ENCODE data around the gene PLAAT2. TPM values are rescaled to one million over a fixed set of nuclear protein-coding genes. Genes with fewer than 3 reads are reported as not detected.

PLAAT2 gene
- total RNA-seq, result not detected

GRCh38 chr11:63563201-63564055 lies at the start of gene PLAAT2:
PLAAT2 (minus strand) TSS chr11:63563379; CDS start chr11:63563324, 55 bp downstream.
- TF ChIP-seq POLR2A (IDR thresholded peaks at IDR 0.05) (no peak), CTCF (IDR thresholded peaks at IDR 0.05) (no peak), POLR2AphosphoS5 (IDR thresholded peaks at IDR 0.05; ENCODE audit: insufficient read depth in 1 of 2, low read depth in 1 of 2) (no peak)
- H3K9me3 ChIP-seq, result no peaks in the 10 kb centered on the region
- H3K27me3 ChIP-seq, result no peaks in the 10 kb centered on the region
- no peaks in the 10 kb centered on the region for H3K36me3 ChIP-seq
- peaks cover 24% of the 10 kb centered on the region for H3K4me1 ChIP-seq
- H3K4me3 ChIP-seq, result no peak within 1 kb of the TSS
- H3K27ac ChIP-seq, result no peak within 1 kb of the TSS
- no peak for DNase-seq (ENCODE audit: extremely low spot score in 2 of 2)
- intact Hi-C loops (cut with DNase I), result no loop called here

DNA sequence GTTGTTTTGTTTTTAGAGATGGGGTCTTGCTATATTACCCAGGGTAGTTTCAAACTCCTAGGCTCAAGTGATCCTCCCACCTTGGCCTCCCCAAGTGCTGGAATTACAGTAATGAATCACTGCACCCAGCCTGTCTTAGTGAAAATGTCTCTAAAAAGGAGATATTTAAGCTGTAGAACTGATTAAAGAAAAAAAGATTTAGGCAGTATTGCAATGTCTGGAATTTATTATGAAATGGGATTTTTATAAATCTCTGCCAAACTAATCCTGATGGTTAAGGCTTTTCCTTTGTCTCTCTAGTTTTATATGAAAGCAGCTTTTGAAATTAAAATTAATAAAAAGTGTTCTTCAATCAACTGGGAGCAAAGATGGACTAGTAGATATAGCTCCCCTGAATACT lies 49.0 kb upstream of the PLAAT2 start:
- Histone ChIP-seq H3K4me1 (peaks cover 32% of the 10 kb centered on the region), H3K27me3 (no peaks in the 10 kb centered on the region), H3K36me3 (no peaks in the 10 kb centered on the region), H3K9me3 (no peaks in the 10 kb centered on the region), H3K27ac (no peak overlapping the region), H3K4me3 (no peak overlapping the region)
- intact Hi-C loops (cut with DNase I), result loop anchor here (10.0 kb wide), 1 partner anchor 1303 kb away; the partner anchor contains the start of gene ATG2A
- no peak for DNase-seq (ENCODE audit: extremely low spot score in 2 of 2)
- TF ChIP-seq POLR2AphosphoS5 (IDR thresholded peaks at IDR 0.05; ENCODE audit: insufficient read depth in 1 of 2, low read depth in 1 of 2), result no peak
- no peak for TF ChIP-seq POLR2A (IDR thresholded peaks at IDR 0.05)
- TF ChIP-seq CTCF (IDR thresholded peaks at IDR 0.05), result no peak

GRCh38 chr11:63611395-63611747 lies 48.2 kb upstream of the PLAAT2 start:
- Histone ChIP-seq H3K4me3 (no peak overlapping the region), H3K9me3 (no peaks in the 10 kb centered on the region), H3K27me3 (no peaks in the 10 kb centered on the region), H3K36me3 (no peaks in the 10 kb centered on the region), H3K27ac (no peak overlapping the region), H3K4me1 (peaks cover 32% of the 10 kb centered on the region)
- TF ChIP-seq CTCF (IDR thresholded peaks at IDR 0.05) (no peak), POLR2AphosphoS5 (IDR thresholded peaks at IDR 0.05; ENCODE audit: insufficient read depth in 1 of 2, low read depth in 1 of 2) (no peak), POLR2A (IDR thresholded peaks at IDR 0.05) (no peak)
- intact Hi-C loops (cut with DNase I), result loop anchor here (10.0 kb wide), 1 partner anchor 1303 kb away; the partner anchor contains the start of gene ATG2A
- DNase-seq (ENCODE audit: extremely low spot score in 2 of 2), result no peak

- no peak overlapping the region for H3K4me3 ChIP-seq
- TF ChIP-seq CTCF (IDR thresholded peaks at IDR 0.05) (no peak), POLR2A (IDR thresholded peaks at IDR 0.05) (no peak), POLR2AphosphoS5 (IDR thresholded peaks at IDR 0.05; ENCODE audit: insufficient read depth in 1 of 2, low read depth in 1 of 2) (no peak)
- peaks cover 32% of the 10 kb centered on the region for H3K4me1 ChIP-seq
- no peak overlapping the region for H3K27ac ChIP-seq
- H3K36me3 ChIP-seq, result no peaks in the 10 kb centered on the region
- no peaks in the 10 kb centered on the region for H3K9me3 ChIP-seq
- DNase-seq (ENCODE audit: extremely low spot score in 2 of 2), result no peak
- intact Hi-C loops (cut with DNase I), result loop anchor here (10.0 kb wide), 1 partner anchor 1304 kb away; the partner anchor contains the start of gene ATG2A
- no peaks in the 10 kb centered on the region for H3K27me3 ChIP-seq
Measured at GRCh38 chr11:63610604-63611394, 47.6 kb upstream of the PLAAT2 start.

All from vagina (tissue), 2 donors.